GM19395 (cell line): ENCODE data around the gene ZNF622.
"Not testable (repeated sequence)": the region's sequence is repeated elsewhere in the genome, so short reads cannot be mapped to it uniquely, and the experiment has no call there.

Experiments
- ATAC-seq: cut with Tn5 transposase; IDR thresholded peaks from one replicate; pipeline ENCODE4 v1.9.1; 2021; ENCODE audit warnings: mild to moderate bottlenecking, moderate library complexity; ENCODE audit not compliant: unreplicated experiment

The ZNF622 gene

GRCh38 chr5:16482891-16483290, 17.3 kb upstream of the ZNF622 start:
- no peak for ATAC-seq

- no peak for ATAC-seq
These were observed 15.4 kb upstream of the ZNF622 start for GRCh38 chr5:16480821-16481538.

- ATAC-seq, result no peak
These were observed 14.5 kb upstream of the ZNF622 start for GRCh38 chr5:16480144-16480543.

GRCh38 chr5:16477541-16477940, 11.9 kb upstream of the ZNF622 start:
- no peak for ATAC-seq

GRCh38 chr5:16476417-16476816, 10.8 kb upstream of the ZNF622 start:
- not testable (repeated sequence) for ATAC-seq

- ATAC-seq, result no peak
These were observed 5.8 kb upstream of the ZNF622 start for GRCh38 chr5:16471387-16471786.

GRCh38 chr5:16467363-16468219, 2.0 kb upstream of the ZNF622 start:
- peak; percentile 76 for ATAC-seq

- ATAC-seq, result peak; percentile 0
These were observed 696 bp downstream of the ZNF622 start for GRCh38 chr5:16464664-16465543.

GRCh38 chr5:16464231-16464630, 1.4 kb downstream of the ZNF622 start:
- ATAC-seq, result no peak

GRCh38 chr5:16461782-16462181, 3.8 kb downstream of the ZNF622 start:
- no peak for ATAC-seq

GRCh38 chr5:16461026-16461425, 4.6 kb downstream of the ZNF622 start:
- ATAC-seq, result no peak

- no peak for ATAC-seq
These were observed 6.1 kb downstream of the ZNF622 start for GRCh38 chr5:16459451-16459850.

- no peak for ATAC-seq
These were observed 7.7 kb downstream of the ZNF622 start for GRCh38 chr5:16457853-16458252.

GRCh38 chr5:16457451-16457850, 8.1 kb downstream of the ZNF622 start:
- no peak for ATAC-seq

GRCh38 chr5:16456103-16456832, 9.3 kb downstream of the ZNF622 start:
- peak; percentile 77 for ATAC-seq

- ATAC-seq, result peak; percentile 9
These were observed 9.9 kb downstream of the ZNF622 start for GRCh38 chr5:16455668-16456067.

GRCh38 chr5:16454686-16455085, 10.9 kb downstream of the ZNF622 start:
- no peak for ATAC-seq

- no peak for ATAC-seq
These were observed 12.0 kb downstream of the ZNF622 start for GRCh38 chr5:16453609-16454008.

GRCh38 chr5:16450163-16450562, 15.4 kb downstream of the ZNF622 start:
- ATAC-seq, result peak; percentile 57

- no peak for ATAC-seq
These were observed 18.6 kb downstream of the ZNF622 start for GRCh38 chr5:16446993-16447392.
